ENCODE measurements around the gene FRY.

Gene FRY

GRCh38 chr13:32176696-32177095 is 145.1 kb downstream of the FRY start:
- in situ Hi-C loops (cut with HindIII; ENCODE audit: low sequenced_read_pairs), result no loop called here
- TF ChIP-seq CTCF (IDR thresholded peaks at IDR 0.05; ENCODE audit: low read depth, low read length, missing control alignments), result no peak
- H3K4me3 ChIP-seq (ENCODE audit: low read depth, low read length), result no peak overlapping the region

GRCh38 chr13:32178763-32179162 is 147.2 kb downstream of the FRY start:
- no peak for TF ChIP-seq CTCF (IDR thresholded peaks at IDR 0.05; ENCODE audit: low read depth, low read length, missing control alignments)

More at GRCh38 chr13:32176696-32177095, 145.1 kb downstream of the FRY start:
- no peak for DNase-seq (ENCODE audit: low read depth)

GRCh38 chr13:32179708-32180107 is 148.1 kb downstream of the FRY start:
- no peak for TF ChIP-seq CTCF (IDR thresholded peaks at IDR 0.05; ENCODE audit: low read depth, low read length, missing control alignments)
- no peak for DNase-seq (ENCODE audit: low read depth)
- no peak overlapping the region for H3K4me3 ChIP-seq (ENCODE audit: low read depth, low read length)
- in situ Hi-C loops (cut with HindIII; ENCODE audit: low sequenced_read_pairs), result no loop called here

More at GRCh38 chr13:32178763-32179162, 147.2 kb downstream of the FRY start:
- in situ Hi-C loops (cut with HindIII; ENCODE audit: low sequenced_read_pairs), result no loop called here
- no peak overlapping the region for H3K4me3 ChIP-seq (ENCODE audit: low read depth, low read length)
- no peak for DNase-seq (ENCODE audit: low read depth)

- no peak for TF ChIP-seq CTCF (IDR thresholded peaks at IDR 0.05; ENCODE audit: low read depth, low read length, missing control alignments)
- in situ Hi-C loops (cut with HindIII; ENCODE audit: low sequenced_read_pairs), result no loop called here
- H3K4me3 ChIP-seq (ENCODE audit: low read depth, low read length), result no peak overlapping the region
- DNase-seq (ENCODE audit: low read depth), result no peak
Observed at GRCh38 chr13:32187651-32188050, 156.1 kb downstream of the FRY start.

GRCh38 chr13:32191452-32191998 is 160.0 kb downstream of the FRY start:
- TF ChIP-seq CTCF (IDR thresholded peaks at IDR 0.05; ENCODE audit: low read depth, low read length, missing control alignments), result no peak
- no peak for DNase-seq (ENCODE audit: low read depth)
- in situ Hi-C loops (cut with HindIII; ENCODE audit: low sequenced_read_pairs), result no loop called here
- no peak overlapping the region for H3K4me3 ChIP-seq (ENCODE audit: low read depth, low read length)

GRCh38 chr13:32195713-32196112 is 164.1 kb downstream of the FRY start:
- no peak for DNase-seq (ENCODE audit: low read depth)
- no peak overlapping the region for H3K4me3 ChIP-seq (ENCODE audit: low read depth, low read length)
- TF ChIP-seq CTCF (IDR thresholded peaks at IDR 0.05; ENCODE audit: low read depth, low read length, missing control alignments), result no peak
- in situ Hi-C loops (cut with HindIII; ENCODE audit: low sequenced_read_pairs), result no loop called here

Measured in astrocyte of the cerebellum (primary cell).